ENCODE results near the gene ARHGAP42. TPM values are rescaled to one million over a fixed set of nuclear protein-coding genes. Genes with fewer than 3 reads are reported as not detected.

ARHGAP42 gene, protein sequence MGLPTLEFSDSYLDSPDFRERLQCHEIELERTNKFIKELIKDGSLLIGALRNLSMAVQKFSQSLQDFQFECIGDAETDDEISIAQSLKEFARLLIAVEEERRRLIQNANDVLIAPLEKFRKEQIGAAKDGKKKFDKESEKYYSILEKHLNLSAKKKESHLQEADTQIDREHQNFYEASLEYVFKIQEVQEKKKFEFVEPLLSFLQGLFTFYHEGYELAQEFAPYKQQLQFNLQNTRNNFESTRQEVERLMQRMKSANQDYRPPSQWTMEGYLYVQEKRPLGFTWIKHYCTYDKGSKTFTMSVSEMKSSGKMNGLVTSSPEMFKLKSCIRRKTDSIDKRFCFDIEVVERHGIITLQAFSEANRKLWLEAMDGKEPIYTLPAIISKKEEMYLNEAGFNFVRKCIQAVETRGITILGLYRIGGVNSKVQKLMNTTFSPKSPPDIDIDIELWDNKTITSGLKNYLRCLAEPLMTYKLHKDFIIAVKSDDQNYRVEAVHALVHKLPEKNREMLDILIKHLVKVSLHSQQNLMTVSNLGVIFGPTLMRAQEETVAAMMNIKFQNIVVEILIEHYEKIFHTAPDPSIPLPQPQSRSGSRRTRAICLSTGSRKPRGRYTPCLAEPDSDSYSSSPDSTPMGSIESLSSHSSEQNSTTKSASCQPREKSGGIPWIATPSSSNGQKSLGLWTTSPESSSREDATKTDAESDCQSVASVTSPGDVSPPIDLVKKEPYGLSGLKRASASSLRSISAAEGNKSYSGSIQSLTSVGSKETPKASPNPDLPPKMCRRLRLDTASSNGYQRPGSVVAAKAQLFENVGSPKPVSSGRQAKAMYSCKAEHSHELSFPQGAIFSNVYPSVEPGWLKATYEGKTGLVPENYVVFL
- total RNA-seq = 1 to 10 TPM in 5 of 6 donors, under 1 TPM in 1; 0.98 to 4.9 (median 2.2) TPM
- polyA plus RNA-seq = 1 to 10 TPM in 1 of 2 donors, under 1 TPM in 1; 0.76 to 1.7 TPM

GRCh38 chr11:100687054-100687629 lies at the start of gene ARHGAP42:
ARHGAP42 (plus strand) TSS chr11:100687288; CDS start chr11:100687679, 391 bp downstream.
- FAIRE-seq = no peak
- Histone ChIP-seq H3K36me3 (no peaks in the 10 kb centered on the region), H3K4me3 (peak within 1 kb of the TSS; percentile 43 to 69 (median 60)), H3K27me3 (no peaks in the 10 kb centered on the region), H3K4me1 (no peaks in the 10 kb centered on the region), H3K9me3 (no peaks in the 10 kb centered on the region), H3K27ac (peak within 1 kb of the TSS in 2 of 4 donors; percentile 53 to 62)
- 0 to 1% methylated on average over 55 to 80 of the region's 80 CpGs for WGBS, 2 donors
- peak; percentile 71 to 83 (median 80) for ATAC-seq
- intact Hi-C loops (cut with DNase I) = no loop called here
- TF ChIP-seq CTCF (IDR thresholded peaks at IDR 0.05) = no peak
- peak; percentile 35 to 81 (median 51) for DNase-seq

DNA sequence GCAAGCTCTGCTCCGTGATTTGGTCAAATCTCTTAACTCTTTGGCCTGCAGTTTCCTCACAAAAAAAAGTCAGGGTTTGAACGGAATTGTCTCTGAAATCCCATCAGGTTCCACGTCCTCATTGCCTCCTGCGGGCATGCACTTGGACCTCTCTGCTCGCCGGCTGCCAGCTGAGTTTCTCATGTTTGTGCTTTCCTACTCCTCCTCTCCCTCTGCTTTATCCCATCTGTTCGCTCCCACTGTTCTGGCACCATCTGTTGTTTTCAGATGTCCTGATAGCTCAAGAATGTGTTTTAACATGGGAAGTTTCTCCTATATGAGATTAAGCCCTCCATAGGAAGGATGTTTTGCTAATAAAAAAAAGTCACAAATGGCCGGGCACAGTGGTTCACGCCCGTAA lies 49.4 kb upstream of the ARHGAP42 start:
- TF ChIP-seq CTCF (IDR thresholded peaks at IDR 0.05) = no peak
- no peaks in the 10 kb centered on the region for H3K36me3 ChIP-seq
- H3K27me3 ChIP-seq = no peaks in the 10 kb centered on the region
- H3K4me1 ChIP-seq = no peaks in the 10 kb centered on the region
- intact Hi-C loops (cut with DNase I) = no loop called here
- no peak overlapping the region for H3K27ac ChIP-seq
- DNase-seq (no peak), ATAC-seq (no peak), FAIRE-seq (no peak)
- WGBS, 2 donors = 75 to 81% methylated on average over 10 of the region's 10 CpGs
- H3K9me3 ChIP-seq = no peaks in the 10 kb centered on the region
- H3K4me3 ChIP-seq = no peak overlapping the region

GRCh38 chr11:100638648-100639047 lies 48.4 kb upstream of the ARHGAP42 start:
- H3K9me3 ChIP-seq = no peaks in the 10 kb centered on the region
- DNase-seq (no peak), FAIRE-seq (no peak), ATAC-seq (peak in 1 of 4 donors; percentile 32)
- no peak for TF ChIP-seq CTCF (IDR thresholded peaks at IDR 0.05)
- H3K36me3 ChIP-seq = no peaks in the 10 kb centered on the region
- intact Hi-C loops (cut with DNase I) = no loop called here
- 91 to 93% methylated on average over 1 of the region's 1 CpG for WGBS, 2 donors
- no peak overlapping the region for H3K27ac ChIP-seq
- no peaks in the 10 kb centered on the region for H3K4me1 ChIP-seq
- no peaks in the 10 kb centered on the region for H3K27me3 ChIP-seq
- no peak overlapping the region for H3K4me3 ChIP-seq

DNA sequence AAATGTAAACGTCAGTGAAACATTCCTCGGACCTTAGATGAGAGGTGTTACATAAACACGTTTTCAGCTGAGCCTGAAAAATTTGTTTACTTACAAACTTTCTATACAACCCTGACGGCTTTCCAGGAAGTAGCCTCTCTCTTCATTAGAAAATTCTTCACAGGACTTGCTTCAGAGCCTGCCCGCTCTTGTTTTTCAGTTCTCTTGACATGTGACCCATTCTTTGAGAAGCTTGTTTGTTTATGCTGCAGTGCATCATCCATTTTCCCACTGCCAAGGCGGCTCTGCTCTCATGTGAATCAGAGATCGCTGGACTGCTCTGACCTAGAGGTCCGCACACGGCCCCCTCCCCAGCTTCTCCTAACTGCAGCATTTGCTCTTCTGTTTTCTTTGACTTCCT lies 47.9 kb upstream of the ARHGAP42 start:
- H3K9me3 ChIP-seq = no peaks in the 10 kb centered on the region
- intact Hi-C loops (cut with DNase I) = no loop called here
- WGBS, 2 donors = 8% methylated on average over 9 of the region's 9 CpGs
- no peaks in the 10 kb centered on the region for H3K27me3 ChIP-seq
- H3K36me3 ChIP-seq = no peaks in the 10 kb centered on the region
- ATAC-seq = peak in 2 of 4 donors; percentile 24 to 47
- TF ChIP-seq CTCF (IDR thresholded peaks at IDR 0.05) = no peak
- no peaks in the 10 kb centered on the region for H3K4me1 ChIP-seq
- no peak overlapping the region for H3K27ac ChIP-seq
- no peak for DNase-seq
- FAIRE-seq = no peak
- no peak overlapping the region for H3K4me3 ChIP-seq
